Sigmoid colon (tissue), 7 donors: ENCODE data around the gene MS4A18. TPM values are rescaled to one million over a fixed set of nuclear protein-coding genes. Genes with fewer than 3 reads are reported as not detected.

ENCODE experiments used
- DNase-seq: peaks from one replicate; pipeline ENCODE4 v3.0.0-alpha.2; 2019
- H3K27ac ChIP-seq, 4 donors: fragments of 200-600 bp; sonication (generic); one replicate each; pipeline ENCODE4 v1.5.1; 2016 to 2019; ENCODE audit warnings: mild to moderate bottlenecking in 1 of 4
- H3K27me3 ChIP-seq, 3 donors: fragments of 200-600 bp; sonication (generic); one replicate each; pipeline ENCODE4 v1.5.1; 2019; ENCODE audit warnings: mild to moderate bottlenecking in 1 of 3
- H3K36me3 ChIP-seq, 4 donors: fragments of 200-600 bp; sonication (generic); one replicate each; pipeline ENCODE4 v1.5.1; 2016 to 2019
- H3K4me1 ChIP-seq, 4 donors: fragments of 200-600 bp; sonication (generic); one replicate each; pipeline ENCODE4 v1.5.1; 2017 to 2019
- H3K4me3 ChIP-seq, 4 donors: fragments of 200-600 bp; sonication (generic); one replicate each; pipeline ENCODE4 v1.5.1; 2017 to 2019; ENCODE audit warnings: mild to moderate bottlenecking in 2 of 4, moderate library complexity in 1 of 4
- H3K9me3 ChIP-seq, 4 donors: fragments of 200-600 bp in 3 of 4; sonication (generic) in 3 of 4; one replicate each; pipeline versions ENCODE4 v1.5.1 to v1.6.1; 2013 to 2019
- EP300 ChIP-seq, 4 donors: sonication (generic); formaldehyde crosslinking; IDR thresholded peaks; one replicate each; pipeline ENCODE4 v1.6.1; 2017; ENCODE audit warnings: antibody characterized with exemption in 4 of 4
- POLR2A ChIP-seq, 2 donors: fragments of 450-650 bp; IDR thresholded peaks; one replicate each; pipeline ENCODE4 v1.6.1; 2016; ENCODE audit warnings: antibody characterized with exemption in 2 of 2, mild to moderate bottlenecking in 2 of 2, moderate library complexity in 2 of 2
- POLR2AphosphoS5 ChIP-seq, 4 donors: sonication (generic); formaldehyde crosslinking; IDR thresholded peaks; one replicate each; pipeline ENCODE4 v1.6.1; 2017; ENCODE audit warnings: antibody characterized with exemption in 4 of 4
- WGBS, 2 donors: extraction: QIAGEN DNeasy Blood & Tissue Kit; methylation state at CpG; one replicate each; pipeline ENCODE4 v1.1.7; 2013; 5-methylcytosine and 5-hydroxymethylcytosine counted together
- intact Hi-C: fragments of 100-400 bp; cut with DNase I; formaldehyde crosslinking; loops from one replicate; pipeline ENCODE4 v1.15.1; 2023
- polyA plus RNA-seq, 3 donors: library from polyadenylated mRNA; stranded (reverse); fragments of 200-250 nt; gene quantifications; one replicate each; pipeline ENCODE4 v1.2.3, GENCODE V29; 2013
- total RNA-seq, 4 donors: library from RNA; depleted of rRNA; stranded (reverse); fragments of >200 nt; gene quantifications; one replicate each; pipeline ENCODE4 v1.1.0, GENCODE V29; 2016
- TF ChIP-seq, protein P1 (sequence below), 4 experiments: fragments of 450-650 bp in 3 of 4; fragments of 200-600 bp in 1 of 4; IDR thresholded peaks; one replicate each; pipeline ENCODE4 v1.5.1; 2016 to 2019; ENCODE audit warnings: antibody characterized with exemption in 4 of 4, mild to moderate bottlenecking in 3 of 4, moderate library complexity in 2 of 4
- donor health status: healthy with polysubstance abuse.
- donor health status: Bipolar disorder and iron deficiency.
- donor health status: healthy.

The MS4A18 gene
- total and polyA plus RNA-seq, 7 donors = 0.10 TPM; not detected in 6

DNA sequence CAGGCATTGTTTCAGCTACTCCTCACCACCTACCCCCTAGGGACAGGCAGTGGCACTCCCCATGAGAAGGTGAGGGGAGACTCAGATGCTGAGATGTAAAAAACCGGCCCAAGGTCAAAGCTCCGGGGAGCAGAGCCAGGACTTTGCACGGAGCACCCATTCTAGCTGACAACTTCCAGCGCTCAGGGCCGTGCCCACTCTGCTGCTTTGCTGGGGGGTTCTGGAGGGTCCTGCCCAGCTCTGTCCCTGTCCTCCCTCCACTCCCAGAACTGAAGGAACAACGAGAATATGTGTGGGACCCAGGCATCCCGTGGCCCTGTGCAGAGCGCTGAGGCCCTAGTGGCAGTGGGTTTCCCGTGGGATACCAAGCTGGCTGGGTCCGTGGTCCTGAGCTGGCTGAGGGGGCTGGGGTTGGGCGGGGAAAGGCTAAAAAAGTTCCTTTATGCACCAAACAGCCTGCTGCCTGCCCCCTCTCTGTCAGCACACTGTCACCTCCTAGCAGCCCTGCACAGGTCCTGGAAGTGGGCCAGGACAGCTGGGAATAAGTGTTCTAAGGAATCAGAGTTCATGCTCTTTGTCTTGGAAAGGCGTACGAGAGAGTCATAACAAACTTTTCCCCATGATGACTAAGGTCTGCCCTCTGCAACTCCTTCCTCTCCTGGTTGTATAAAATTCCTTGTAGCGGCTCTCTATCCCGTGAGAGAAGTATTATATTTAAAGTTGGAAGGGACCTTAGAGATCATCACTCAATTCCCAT lies 62.5 kb downstream of the MS4A18 start:
- Histone ChIP-seq H3K36me3 (no peaks in the 10 kb centered on the region), H3K27me3 (no peaks in the 10 kb centered on the region), H3K4me3 (no peak overlapping the region), H3K4me1 (peaks cover 0 to 15% (median 13%) of the 10 kb centered on the region in 4 donors), H3K27ac (peak overlapping the region in 3 of 4 donors; percentile 14 to 47 (median 40)), H3K9me3 (no peaks in the 10 kb centered on the region)
- DNase-seq = peak; percentile 91
- intact Hi-C loops = no loop called here
- 17 to 61% methylated on average over 15 of the region's 15 CpGs for WGBS, 2 donors
- TF ChIP-seq EP300 (IDR thresholded peaks at IDR 0.05) = no peak
- TF ChIP-seq POLR2AphosphoS5 (IDR thresholded peaks at IDR 0.05) = peak in 3 of 4 donors; percentile 9 to 41 (median 37)

DNA sequence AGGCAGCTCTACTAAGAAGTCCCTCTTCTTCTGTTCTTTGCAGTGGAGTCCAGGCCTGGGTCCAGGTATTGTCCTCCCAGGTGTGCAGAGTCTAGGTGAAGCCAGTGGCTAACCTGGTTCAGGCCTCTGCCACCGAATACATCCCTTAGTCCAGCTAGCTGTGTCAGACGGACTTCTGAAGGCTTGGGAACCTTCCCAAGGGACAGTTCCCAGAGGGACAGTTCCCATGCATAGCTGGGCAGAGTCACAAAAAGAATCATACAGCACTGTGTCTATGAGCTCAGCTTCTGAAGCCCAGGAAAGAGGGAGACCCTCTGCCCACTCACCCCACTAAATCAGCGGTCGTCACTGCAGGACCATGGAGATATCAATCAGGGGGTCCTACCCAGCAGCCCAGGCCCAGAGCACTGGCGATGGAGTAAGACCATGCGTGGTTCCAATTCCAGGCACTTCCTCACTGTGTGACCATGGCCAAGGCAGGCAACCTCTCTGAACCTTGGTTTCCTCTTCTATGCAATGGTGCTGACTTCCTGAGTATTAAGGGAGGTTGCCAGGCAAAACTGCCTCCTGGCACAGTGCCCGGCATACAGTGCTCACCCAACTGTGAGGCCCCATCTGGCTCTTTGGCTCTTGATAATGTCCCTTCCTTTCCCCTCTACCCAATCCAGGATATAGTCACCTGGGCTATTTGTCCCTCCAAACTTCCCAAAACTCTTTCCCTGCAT lies 64.0 kb downstream of the MS4A18 start:
- DNase-seq = no peak
- peaks cover 0 to 15% (median 13%) of the 10 kb centered on the region in 4 donors for H3K4me1 ChIP-seq
- no peak for TF ChIP-seq POLR2AphosphoS5 (IDR thresholded peaks at IDR 0.05)
- TF ChIP-seq EP300 (IDR thresholded peaks at IDR 0.05) = no peak
- TF ChIP-seq, protein P1, sequence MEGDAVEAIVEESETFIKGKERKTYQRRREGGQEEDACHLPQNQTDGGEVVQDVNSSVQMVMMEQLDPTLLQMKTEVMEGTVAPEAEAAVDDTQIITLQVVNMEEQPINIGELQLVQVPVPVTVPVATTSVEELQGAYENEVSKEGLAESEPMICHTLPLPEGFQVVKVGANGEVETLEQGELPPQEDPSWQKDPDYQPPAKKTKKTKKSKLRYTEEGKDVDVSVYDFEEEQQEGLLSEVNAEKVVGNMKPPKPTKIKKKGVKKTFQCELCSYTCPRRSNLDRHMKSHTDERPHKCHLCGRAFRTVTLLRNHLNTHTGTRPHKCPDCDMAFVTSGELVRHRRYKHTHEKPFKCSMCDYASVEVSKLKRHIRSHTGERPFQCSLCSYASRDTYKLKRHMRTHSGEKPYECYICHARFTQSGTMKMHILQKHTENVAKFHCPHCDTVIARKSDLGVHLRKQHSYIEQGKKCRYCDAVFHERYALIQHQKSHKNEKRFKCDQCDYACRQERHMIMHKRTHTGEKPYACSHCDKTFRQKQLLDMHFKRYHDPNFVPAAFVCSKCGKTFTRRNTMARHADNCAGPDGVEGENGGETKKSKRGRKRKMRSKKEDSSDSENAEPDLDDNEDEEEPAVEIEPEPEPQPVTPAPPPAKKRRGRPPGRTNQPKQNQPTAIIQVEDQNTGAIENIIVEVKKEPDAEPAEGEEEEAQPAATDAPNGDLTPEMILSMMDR (IDR thresholded peaks at IDR 0.05) = no peak
- no peak for TF ChIP-seq POLR2A (IDR thresholded peaks at IDR 0.05)
- no peak overlapping the region for H3K27ac ChIP-seq
- no peaks in the 10 kb centered on the region for H3K27me3 ChIP-seq
- H3K4me3 ChIP-seq = no peak overlapping the region
- H3K9me3 ChIP-seq = no peaks in the 10 kb centered on the region
- H3K36me3 ChIP-seq = no peaks in the 10 kb centered on the region
- WGBS, 2 donors = 84 to 95% methylated on average over 7 of the region's 7 CpGs
- intact Hi-C loops = no loop called here

DNA sequence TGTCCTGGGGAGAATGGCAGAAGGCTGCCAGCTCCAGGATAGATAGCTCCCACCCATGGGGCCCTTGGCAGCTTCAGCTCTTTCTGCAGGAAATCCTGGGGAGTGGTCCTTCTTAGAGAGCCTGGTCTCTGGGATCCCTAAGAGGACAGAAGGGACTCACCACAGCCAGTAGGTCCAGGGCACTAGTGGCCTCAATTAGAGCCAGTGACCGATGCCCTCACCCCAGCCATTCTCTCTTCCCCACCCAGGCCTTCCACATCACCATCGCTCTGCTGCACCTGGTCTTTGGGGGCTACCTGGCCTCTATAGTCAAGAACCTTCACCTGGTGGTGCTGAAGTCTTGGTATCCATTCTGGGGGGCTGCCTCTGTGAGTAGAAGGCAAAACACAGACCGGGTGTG lies 66.2 kb downstream of the MS4A18 start:
- H3K4me1 ChIP-seq = peaks cover 0 to 15% (median 13%) of the 10 kb centered on the region in 4 donors
- no peaks in the 10 kb centered on the region for H3K9me3 ChIP-seq
- no peak overlapping the region for H3K4me3 ChIP-seq
- no peak overlapping the region for H3K27ac ChIP-seq
- intact Hi-C loops = no loop called here
- no peaks in the 10 kb centered on the region for H3K36me3 ChIP-seq
- no peaks in the 10 kb centered on the region for H3K27me3 ChIP-seq
- no peak for DNase-seq
- WGBS, 2 donors = 93 to 94% methylated on average over 3 of the region's 3 CpGs
- no peak for TF ChIP-seq EP300 (IDR thresholded peaks at IDR 0.05)
- TF ChIP-seq, protein P1 (IDR thresholded peaks at IDR 0.05) = no peak
- no peak for TF ChIP-seq POLR2A (IDR thresholded peaks at IDR 0.05)
- no peak for TF ChIP-seq POLR2AphosphoS5 (IDR thresholded peaks at IDR 0.05)

DNA sequence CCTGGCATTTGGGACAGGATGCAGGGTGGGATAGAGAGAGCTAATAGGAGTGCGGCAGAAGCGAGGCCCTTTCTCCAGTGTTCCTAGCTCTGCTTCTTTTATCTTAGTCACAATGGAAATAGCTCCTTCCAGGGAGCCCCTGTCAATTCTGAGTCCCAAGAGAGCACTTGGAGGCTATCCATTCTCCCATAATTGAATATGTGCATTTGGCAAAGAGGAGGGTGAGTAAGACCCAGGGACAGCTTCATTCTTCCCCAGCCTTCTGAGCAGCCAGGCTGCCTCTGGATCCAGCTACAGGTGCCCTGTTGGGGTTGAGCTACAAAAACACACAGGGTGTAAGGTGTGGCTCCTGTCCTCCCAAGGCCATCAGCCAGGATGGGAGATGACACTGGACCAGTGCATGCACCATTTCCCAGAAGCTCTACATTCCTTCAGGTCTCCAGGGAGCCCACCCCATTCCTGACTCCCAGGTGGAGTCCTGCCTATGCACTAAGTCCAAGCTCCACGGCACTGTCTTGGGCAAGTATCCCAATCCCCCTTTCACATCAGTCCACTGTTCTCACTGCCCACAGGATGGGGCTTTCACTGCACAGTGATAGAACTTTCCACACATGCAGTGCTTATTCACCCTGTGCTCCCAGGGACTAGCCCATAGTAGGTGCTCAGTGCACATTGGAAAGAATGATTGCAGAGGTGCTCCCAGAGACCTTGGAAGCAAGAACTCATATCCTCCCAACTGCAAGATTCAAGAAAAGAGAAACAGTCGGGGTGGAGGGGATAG lies 66.8 kb downstream of the MS4A18 start:
- intact Hi-C loops = no loop called here
- DNase-seq = no peak
- H3K36me3 ChIP-seq = no peaks in the 10 kb centered on the region
- no peaks in the 10 kb centered on the region for H3K27me3 ChIP-seq
- TF ChIP-seq, protein P1 (IDR thresholded peaks at IDR 0.05) = no peak
- H3K4me1 ChIP-seq = peaks cover 0 to 14% (median 13%) of the 10 kb centered on the region in 4 donors
- H3K9me3 ChIP-seq = no peaks in the 10 kb centered on the region
- no peak overlapping the region for H3K27ac ChIP-seq
- 93 to 94% methylated on average over 4 of the region's 4 CpGs for WGBS, 2 donors
- H3K4me3 ChIP-seq = no peak overlapping the region

- Histone ChIP-seq H3K4me1 (peaks cover 0 to 3% (median 2%) of the 10 kb centered on the region in 4 donors), H3K4me3 (no peak overlapping the region), H3K27me3 (no peaks in the 10 kb centered on the region), H3K36me3 (no peaks in the 10 kb centered on the region), H3K27ac (no peak overlapping the region), H3K9me3 (no peaks in the 10 kb centered on the region)
- WGBS, 2 donors = 67 to 80% methylated on average over 3 of the region's 3 CpGs
- no peak for TF ChIP-seq EP300 (IDR thresholded peaks at IDR 0.05)
- no peak for DNase-seq
- intact Hi-C loops = no loop called here
These were observed 68.0 kb downstream of the MS4A18 start for GRCh38 chr11:60792521-60792920.

Other genes starting within 250 kb of the MS4A18 start
- under 1 TPM in 1 of 4 donors, not detected in 3; 0.41 TPM for gene MS4A12, start 231.9 kb upstream of the MS4A18 start, total RNA-seq
- gene MS4A12, start 231.9 kb upstream of the MS4A18 start, polyA plus RNA-seq = 100 to 1,000 TPM; 356 to 427 (median 402) TPM
- not detected for gene MS4A13, start 209.3 kb upstream of the MS4A18 start, total RNA-seq
- gene MS4A13, start 209.3 kb upstream of the MS4A18 start, polyA plus RNA-seq = not detected
- gene MS4A8, start 25.1 kb upstream of the MS4A18 start, total RNA-seq = not detected
- gene MS4A8, start 25.1 kb upstream of the MS4A18 start, polyA plus RNA-seq = 1 to 10 TPM; 3.6 to 9.6 (median 4.4) TPM
- not detected for gene MS4A15, start 32.1 kb downstream of the MS4A18 start, total RNA-seq
- gene MS4A15, start 32.1 kb downstream of the MS4A18 start, polyA plus RNA-seq = under 1 TPM in 1 of 3 donors, not detected in 2; 0.04 TPM
- not detected for gene MS4A10, start 60.6 kb downstream of the MS4A18 start, total RNA-seq
- gene MS4A10, start 60.6 kb downstream of the MS4A18 start, polyA plus RNA-seq = not detected
- 10 to 100 TPM in 2 of 4 donors, 1 to 10 TPM in 2; 8.6 to 12.0 (median 10.8) TPM for gene CCDC86, start 117.4 kb downstream of the MS4A18 start, total RNA-seq
- 10 to 100 TPM in 1 of 3 donors, 1 to 10 TPM in 2; 4.8 to 24.0 (median 9.0) TPM for gene CCDC86, start 117.4 kb downstream of the MS4A18 start, polyA plus RNA-seq
- gene PTGDR2, start 131.2 kb downstream of the MS4A18 start, total RNA-seq = under 1 TPM in 3 of 4 donors, not detected in 1; 0.27 to 0.83 (median 0.71) TPM
- 1 to 10 TPM in 2 of 3 donors, under 1 TPM in 1; 0.60 to 2.2 (median 1.4) TPM for gene PTGDR2, start 131.2 kb downstream of the MS4A18 start, polyA plus RNA-seq
- not detected for gene ZP1, start 142.8 kb downstream of the MS4A18 start, total RNA-seq
- under 1 TPM in 1 of 3 donors, not detected in 2; 0.15 TPM for gene ZP1, start 142.8 kb downstream of the MS4A18 start, polyA plus RNA-seq
- gene PRPF19, start 181.9 kb downstream of the MS4A18 start, total RNA-seq = 10 to 100 TPM; 37.1 to 52.5 (median 38.9) TPM
- 10 to 100 TPM; 41.2 to 92.3 (median 42.0) TPM for gene PRPF19, start 181.9 kb downstream of the MS4A18 start, polyA plus RNA-seq
- 100 to 1,000 TPM in 2 of 4 donors, 10 to 100 TPM in 2; 86.2 to 115 (median 98.4) TPM for gene TMEM109, start 189.4 kb downstream of the MS4A18 start, total RNA-seq
- gene TMEM109, start 189.4 kb downstream of the MS4A18 start, polyA plus RNA-seq = 10 to 100 TPM; 16.2 to 57.7 (median 17.3) TPM
- gene TMEM132A, start 199.7 kb downstream of the MS4A18 start, total RNA-seq = 10 to 100 TPM in 1 of 4 donors, 1 to 10 TPM in 2, under 1 TPM in 1; 0.49 to 17.4 (median 2.9) TPM
- gene TMEM132A, start 199.7 kb downstream of the MS4A18 start, polyA plus RNA-seq = 1 to 10 TPM in 2 of 3 donors, under 1 TPM in 1; 0.60 to 8.5 (median 2.3) TPM
- 10 to 100 TPM; 12.8 to 43.9 (median 28.6) TPM for gene SLC15A3, start 227.5 kb downstream of the MS4A18 start, total RNA-seq
- 10 to 100 TPM; 13.8 to 32.0 (median 21.3) TPM for gene SLC15A3, start 227.5 kb downstream of the MS4A18 start, polyA plus RNA-seq
- 1 to 10 TPM in 2 of 4 donors, under 1 TPM in 1, not detected in 1; 0.81 to 1.9 (median 1.2) TPM for gene CD6, start 247.0 kb downstream of the MS4A18 start, total RNA-seq
- gene CD6, start 247.0 kb downstream of the MS4A18 start, polyA plus RNA-seq = 10 to 100 TPM in 1 of 3 donors, under 1 TPM in 2; under 0.01 to 14.1 (median 0.23) TPM